ENCODE results near the gene VOPP1.

Gene VOPP1

DNA sequence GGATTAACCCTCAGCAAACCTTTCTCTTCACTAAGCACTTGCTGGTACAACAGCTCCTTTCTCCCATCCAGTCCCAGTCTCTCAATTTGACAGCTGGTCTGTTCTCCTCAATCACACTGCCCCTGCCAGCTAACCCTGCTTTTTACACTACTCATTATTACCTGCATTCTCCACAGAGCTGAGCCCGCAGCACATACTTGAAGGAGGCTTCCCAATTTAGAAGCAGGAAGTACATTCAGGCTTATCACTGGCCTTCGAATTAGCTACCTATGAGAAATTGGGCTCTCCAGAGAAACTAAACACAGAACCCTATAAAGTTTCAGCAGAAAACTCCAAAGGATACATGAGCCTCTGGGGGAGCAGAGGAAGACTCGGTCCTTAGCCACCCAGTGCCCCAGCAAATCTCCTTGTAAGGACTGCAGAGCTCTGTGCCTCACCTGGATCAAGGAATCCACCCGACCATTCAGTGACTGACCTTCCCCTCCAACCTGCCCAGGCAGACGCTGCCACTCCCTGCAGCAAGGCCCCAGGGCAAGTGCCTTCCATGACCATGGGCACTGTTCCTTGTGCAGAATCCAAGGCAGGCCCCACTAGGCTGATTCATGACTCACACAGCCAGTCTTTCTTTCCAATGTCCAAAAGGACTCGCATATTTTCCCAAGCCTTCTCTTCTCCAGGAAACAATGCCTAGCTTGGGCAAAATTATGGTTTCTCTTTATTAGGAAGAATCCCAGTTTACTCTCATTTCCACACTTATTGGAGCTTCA is 68.0 kb downstream of the VOPP1 start:
- no peak for DNase-seq (ENCODE audit: low read depth)
- TF ChIP-seq CTCF (conservative IDR thresholded peaks at IDR 0.05; ENCODE audit: low read depth, low read length): no peak
- H3K4me3 ChIP-seq (ENCODE audit: low read depth, low read length): no peak overlapping the region

DNA sequence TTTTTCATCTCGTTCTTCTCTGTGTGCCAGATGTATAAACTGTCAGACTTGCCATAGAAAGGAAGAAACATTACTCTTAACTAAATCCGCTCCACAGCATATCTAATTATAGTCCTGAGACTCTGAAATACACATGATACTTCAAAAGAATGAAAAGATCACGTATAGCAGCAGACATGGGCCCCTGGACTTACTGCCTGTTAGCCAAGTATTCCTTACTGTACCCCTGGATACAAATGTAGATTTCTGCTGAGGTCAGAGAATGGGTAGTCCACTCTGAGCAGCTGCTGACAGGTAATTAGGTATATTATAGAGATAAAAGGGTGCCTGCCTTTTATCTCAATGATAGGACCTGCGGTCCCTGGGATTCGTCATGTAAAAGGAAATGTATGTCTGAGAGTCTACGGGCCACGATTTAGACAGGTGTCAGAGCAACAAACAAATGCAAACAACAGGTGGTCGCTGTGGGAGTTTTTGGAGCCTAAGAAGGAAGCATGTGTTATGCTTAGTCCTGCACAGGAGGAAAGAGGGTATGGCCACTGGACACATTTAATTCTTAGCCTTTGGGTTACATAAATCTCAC is 69.4 kb downstream of the VOPP1 start:
- no peak for DNase-seq (ENCODE audit: low read depth)
- no peak overlapping the region for H3K4me3 ChIP-seq (ENCODE audit: low read depth, low read length)
- no peak for TF ChIP-seq CTCF (conservative IDR thresholded peaks at IDR 0.05; ENCODE audit: low read depth, low read length)

DNA sequence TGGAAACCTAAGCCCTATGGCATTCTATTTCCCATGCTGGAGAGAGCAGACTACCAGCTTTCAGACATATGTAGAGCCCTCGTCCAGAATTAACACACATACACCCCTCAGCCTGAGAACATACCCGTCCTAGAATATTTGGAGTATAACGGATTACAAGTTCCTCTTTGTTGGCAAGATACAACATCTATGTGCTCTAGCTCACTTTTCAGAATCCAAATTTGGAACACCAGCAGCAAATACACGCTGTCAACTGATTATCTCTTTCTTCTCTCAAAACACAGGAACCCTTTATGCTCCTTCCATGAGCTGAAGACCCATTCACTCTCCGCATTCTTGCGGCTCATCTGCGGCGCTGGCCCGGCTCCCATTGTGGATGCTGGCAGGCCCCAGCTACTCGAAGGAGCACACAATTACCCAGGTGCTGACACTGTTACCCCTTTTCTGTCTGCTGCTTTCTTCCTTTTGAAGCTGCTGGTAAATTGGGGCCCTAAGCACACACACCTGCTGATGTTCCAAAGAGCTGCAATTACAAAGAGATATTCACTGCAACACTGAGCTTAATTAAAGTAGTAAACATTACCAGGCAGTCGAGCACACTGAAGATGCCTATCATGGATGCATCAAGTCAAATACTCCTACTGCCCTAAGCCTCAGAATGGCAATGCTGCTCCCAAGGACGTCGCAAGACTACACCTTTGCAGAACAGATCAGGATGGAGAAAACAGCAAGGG is 70.0 kb downstream of the VOPP1 start:
- no peak overlapping the region for H3K4me3 ChIP-seq (ENCODE audit: low read depth, low read length)
- TF ChIP-seq CTCF (conservative IDR thresholded peaks at IDR 0.05; ENCODE audit: low read depth, low read length): no peak
- DNase-seq (ENCODE audit: low read depth): no peak

DNA sequence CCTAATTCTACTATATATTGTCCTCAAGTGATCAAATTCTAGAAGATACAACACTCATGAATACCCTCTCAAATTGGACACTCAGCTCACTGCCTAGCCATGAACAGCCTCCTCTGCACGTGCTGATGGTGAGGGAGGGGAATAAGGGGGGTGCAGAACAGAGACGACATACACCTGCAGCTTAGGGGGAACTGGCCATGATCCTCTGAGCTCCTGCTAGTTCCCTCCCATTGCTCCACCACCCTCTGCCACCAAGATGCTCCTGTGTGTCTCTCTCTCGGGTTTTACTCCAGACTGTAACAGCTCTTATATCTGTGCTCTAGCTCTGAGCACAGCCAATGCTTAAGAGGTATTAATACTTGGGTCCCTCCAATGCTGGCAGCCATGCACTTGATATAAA is 70.7 kb downstream of the VOPP1 start:
- H3K4me3 ChIP-seq (ENCODE audit: low read depth, low read length): no peak overlapping the region
- no peak for TF ChIP-seq CTCF (conservative IDR thresholded peaks at IDR 0.05; ENCODE audit: low read depth, low read length)
- DNase-seq (ENCODE audit: low read depth): no peak

GRCh38 chr7:55500117-55500756 is 72.1 kb downstream of the VOPP1 start:
- DNase-seq (ENCODE audit: low read depth): no peak
- H3K4me3 ChIP-seq (ENCODE audit: low read depth, low read length): no peak overlapping the region
- TF ChIP-seq CTCF (conservative IDR thresholded peaks at IDR 0.05; ENCODE audit: low read depth, low read length): no peak

GRCh38 chr7:55499591-55499990 is 72.7 kb downstream of the VOPP1 start:
- no peak for TF ChIP-seq CTCF (conservative IDR thresholded peaks at IDR 0.05; ENCODE audit: low read depth, low read length)
- no peak for DNase-seq (ENCODE audit: low read depth)
- H3K4me3 ChIP-seq (ENCODE audit: low read depth, low read length): no peak overlapping the region

All from choroid plexus epithelial cell (primary cell).